Gastroesophageal sphincter (tissue), 4 donors: ENCODE data around the gene GKAP1. TPM values are rescaled to one million over a fixed set of nuclear protein-coding genes. Genes with fewer than 3 reads are reported as not detected.

Experiments
- ATAC-seq: fragments of 150-250 bp; one replicate; pipeline ENCODE4 v1.9.1; 2016; ENCODE audit warnings: mild to moderate bottlenecking, moderate library complexity
- H3K27ac ChIP-seq, 4 donors: fragments of 200-600 bp; sonication (generic) in 3 of 4; 1 replicate in 3 of 4; 2 replicates in 1 of 4; pipeline ENCODE4 v1.5.1; 2016 to 2019
- H3K27me3 ChIP-seq: fragments of 200-600 bp; sonication (generic); one replicate; pipeline ENCODE4 v1.5.1; 2019
- H3K36me3 ChIP-seq, 2 donors: fragments of 200-600 bp; sonication (generic); one replicate each; pipeline ENCODE4 v1.5.1; 2019; ENCODE audit warnings: control low read depth in 1 of 2
- H3K4me1 ChIP-seq, 3 donors: fragments of 200-600 bp; sonication (generic); 1 replicate in 2 of 3; 2 replicates in 1 of 3; pipeline ENCODE4 v1.5.1; 2016 to 2019; ENCODE audit warnings: control low read depth in 2 of 3
- H3K4me3 ChIP-seq, 2 donors: fragments of 200-600 bp; sonication (generic); one replicate each; pipeline ENCODE4 v1.5.1; 2019; ENCODE audit warnings: mild to moderate bottlenecking in 1 of 2, moderate library complexity in 1 of 2
- H3K9me3 ChIP-seq, 3 donors: fragments of 200-600 bp; sonication (generic); one replicate each; pipeline ENCODE4 v1.5.1; 2017 to 2019; ENCODE audit warnings: control low read depth in 2 of 3
- CTCF ChIP-seq, 4 experiments: fragments of 200-600 bp in 2 of 4; fragments of 450-650 bp in 2 of 4; sonication (generic) in 1 of 4; IDR thresholded peaks; one replicate each; pipeline ENCODE4 v1.5.1; 2017 to 2019; ENCODE audit warnings: antibody characterized with exemption in 4 of 4, mild to moderate bottlenecking in 2 of 4, moderate library complexity in 2 of 4
- EP300 ChIP-seq: sonication (generic); formaldehyde crosslinking; IDR thresholded peaks from one replicate; pipeline ENCODE4 v1.6.1; 2017; ENCODE audit warnings: antibody characterized with exemption, mild to moderate bottlenecking
- POLR2A ChIP-seq, 2 donors: fragments of 450-650 bp; IDR thresholded peaks; one replicate each; pipeline ENCODE4 v1.6.1; 2017; ENCODE audit warnings: antibody characterized with exemption in 2 of 2, mild to moderate bottlenecking in 2 of 2, moderate library complexity in 1 of 2
- POLR2AphosphoS5 ChIP-seq: sonication (generic); formaldehyde crosslinking; IDR thresholded peaks from one replicate; pipeline ENCODE4 v1.6.1; 2017; ENCODE audit warnings: antibody characterized with exemption
- WGBS, 2 donors: methylation state at CpG; one replicate each; pipeline ENCODE4 v1.1.5; 2018; ENCODE audit warnings: low coverage in 1 of 2; 5-methylcytosine and 5-hydroxymethylcytosine counted together
- total RNA-seq, 4 donors: library from RNA; depleted of rRNA; stranded (reverse); fragments of >200 nt; gene quantifications; one replicate each; pipeline ENCODE4 v1.1.0, GENCODE V29; 2016

Gene GKAP1
- total RNA-seq, 4 donors from 2014 or later: 12.9 to 17.6 (median 15.1) TPM

GRCh38 chr9:83698976-83699585, 118.5 kb downstream of the GKAP1 start:
- ATAC-seq: no peak
- Histone ChIP-seq H3K36me3 (no peaks in the 10 kb centered on the region), H3K9me3 (no peaks in the 10 kb centered on the region), H3K4me3 (no peak overlapping the region), H3K27me3 (no peaks in the 10 kb centered on the region), H3K27ac (no peak overlapping the region), H3K4me1 (peaks cover 3 to 78% (median 5%) of the 10 kb centered on the region in 3 donors)
- no peak for TF ChIP-seq POLR2A (IDR thresholded peaks at IDR 0.05)
- no peak for TF ChIP-seq EP300
- TF ChIP-seq POLR2AphosphoS5: no peak
- TF ChIP-seq CTCF (IDR thresholded peaks at IDR 0.05): no peak
- WGBS, 2 donors: 52 to 64% methylated on average over 3 of the region's 4 CpGs

- no peaks in the 10 kb centered on the region for H3K36me3 ChIP-seq
- H3K4me1 ChIP-seq: peaks cover 3 to 79% (median 3%) of the 10 kb centered on the region in 3 donors
- no peaks in the 10 kb centered on the region for H3K9me3 ChIP-seq
- no peak for TF ChIP-seq POLR2A (IDR thresholded peaks at IDR 0.05)
- TF ChIP-seq CTCF (IDR thresholded peaks at IDR 0.05): no peak
- TF ChIP-seq EP300: no peak
- TF ChIP-seq POLR2AphosphoS5: no peak
- no peaks in the 10 kb centered on the region for H3K27me3 ChIP-seq
- no peak overlapping the region for H3K4me3 ChIP-seq
- no peak for ATAC-seq
- 77 to 87% methylated on average over 3 of the region's 3 CpGs for WGBS, 2 donors
- H3K27ac ChIP-seq: no peak overlapping the region
Measured at GRCh38 chr9:83691492-83691891, 126.1 kb downstream of the GKAP1 start.

Other genes starting within 250 kb of the GKAP1 start
- gene IDNK, start 194.6 kb downstream of the GKAP1 start, total RNA-seq: 10 to 100 TPM in 2 of 4 donors, 1 to 10 TPM in 2; 4.5 to 16.8 (median 8.0) TPM
- 100 to 1,000 TPM; 112 to 132 (median 117) TPM for gene UBQLN1, start 109.8 kb downstream of the GKAP1 start, total RNA-seq
- gene KIF27, start 103.7 kb upstream of the GKAP1 start, total RNA-seq: 1 to 10 TPM; 3.9 to 6.9 (median 5.6) TPM
- gene HNRNPK, start 162.4 kb upstream of the GKAP1 start, total RNA-seq: 100 to 1,000 TPM; 493 to 609 (median 561) TPM
- 10 to 100 TPM in 1 of 4 donors, 1 to 10 TPM in 3; 2.8 to 17.6 (median 4.5) TPM for gene RMI1, start 163.0 kb upstream of the GKAP1 start, total RNA-seq